Prostate gland (tissue), 2 donors: ENCODE data around the gene SLC15A2. TPM values are rescaled to one million over a fixed set of nuclear protein-coding genes. Genes with fewer than 3 reads are reported as not detected.
"Not testable (repeated sequence)": the region's sequence is repeated elsewhere in the genome, so short reads cannot be mapped to it uniquely, and the experiment has no call there.

Experiments
- DNase-seq: peaks from one replicate; pipeline ENCODE4 v3.0.0-alpha.2; 2019; ENCODE audit warnings: low spot score
- H3K27ac ChIP-seq, 2 donors: fragments of 200-600 bp; sonication (generic); 2 replicates each; pipeline ENCODE4 v1.5.1; 2017 to 2019
- H3K27me3 ChIP-seq: fragments of 200-600 bp; sonication (generic); replicated peaks from 2 replicates; pipeline ENCODE4 v1.5.1; 2019; ENCODE audit not compliant: insufficient read depth
- H3K36me3 ChIP-seq, 2 donors: fragments of 200-600 bp; sonication (generic); 1 replicate in 1 of 2; 2 replicates in 1 of 2; pipeline versions ENCODE4 v1.5.1 to v1.8.1; 2017 to 2019
- H3K4me1 ChIP-seq: fragments of 200-600 bp; sonication (generic); replicated peaks from 2 replicates; pipeline ENCODE4 v1.5.1; 2019
- H3K4me3 ChIP-seq, 2 donors: fragments of 200-600 bp; sonication (generic); 2 replicates each; pipeline ENCODE4 v1.5.1; 2017 to 2019
- H3K9me3 ChIP-seq: fragments of 200-600 bp; sonication (generic); 2 replicates; pipeline ENCODE4 v1.5.1; 2017
- CTCF ChIP-seq, 4 experiments: fragments of 200-600 bp in 2 of 4; fragments of 450-650 bp in 2 of 4; sonication (generic) in 2 of 4; IDR thresholded peaks; 1 replicate in 3 of 4; 2 replicates in 1 of 4; pipeline ENCODE4 v1.5.1; 2016 to 2019; ENCODE audit warnings: antibody characterized with exemption in 4 of 4, mild to moderate bottlenecking in 2 of 4, moderate library complexity in 2 of 4
- POLR2A ChIP-seq: fragments of 450-650 bp; IDR thresholded peaks from one replicate; pipeline ENCODE4 v1.6.1; 2016; ENCODE audit warnings: antibody characterized with exemption, mild to moderate bottlenecking
- POLR2AphosphoS5 ChIP-seq: sonication (generic); formaldehyde crosslinking; IDR thresholded peaks from one replicate; pipeline ENCODE4 v1.6.1; 2017; ENCODE audit warnings: antibody characterized with exemption
- WGBS: methylation state at CpG from one replicate; pipeline ENCODE4 v1.1.5; 2018; 5-methylcytosine and 5-hydroxymethylcytosine counted together
- intact Hi-C: fragments of 100-400 bp; cut with DNase I; formaldehyde crosslinking; loops from one replicate; pipeline ENCODE4 v1.14.2; 2022
- total RNA-seq, 2 donors: library from RNA; depleted of rRNA; stranded (reverse); fragments of >200 nt; gene quantifications; one replicate each; pipeline ENCODE4 v1.1.0, GENCODE V29; 2016

The SLC15A2 gene
- total RNA-seq, 2 donors from 2014 or later = 44.1 to 51.1 TPM

GRCh38 chr3:121918779-121919483 lies 24.7 kb downstream of the SLC15A2 start:
- no peak for DNase-seq
- Histone ChIP-seq H3K27ac (no peak overlapping the region), H3K27me3 (no peaks in the 10 kb centered on the region), H3K9me3 (no peaks in the 10 kb centered on the region), H3K36me3 (no peaks in the 10 kb centered on the region), H3K4me3 (no peak overlapping the region), H3K4me1 (no peaks in the 10 kb centered on the region)
- WGBS = 73% methylated on average over 19 of the region's 19 CpGs
- intact Hi-C loops = no loop called here
- TF ChIP-seq POLR2A (no peak), CTCF (IDR thresholded peaks at IDR 0.05) (no peak), POLR2AphosphoS5 (no peak)

- Histone ChIP-seq H3K4me1 (no peaks in the 10 kb centered on the region), H3K36me3 (no peaks in the 10 kb centered on the region), H3K27ac (no peak overlapping the region), H3K4me3 (no peak overlapping the region), H3K9me3 (no peaks in the 10 kb centered on the region), H3K27me3 (no peaks in the 10 kb centered on the region)
- TF ChIP-seq POLR2A (no peak), CTCF (IDR thresholded peaks at IDR 0.05) (no peak), POLR2AphosphoS5 (no peak)
- no peak for DNase-seq
- intact Hi-C loops = no loop called here
- 89% methylated on average over 3 of the region's 3 CpGs for whole genome bisulfite sequencing
Observed at GRCh38 chr3:121924734-121925133, 30.5 kb downstream of the SLC15A2 start.

- TF ChIP-seq POLR2AphosphoS5 (no peak), POLR2A (no peak), CTCF (IDR thresholded peaks at IDR 0.05) (no peak)
- Histone ChIP-seq H3K4me1 (no peaks in the 10 kb centered on the region), H3K27ac (no peak overlapping the region), H3K36me3 (no peaks in the 10 kb centered on the region), H3K9me3 (no peaks in the 10 kb centered on the region), H3K27me3 (no peaks in the 10 kb centered on the region), H3K4me3 (no peak overlapping the region)
- no peak for DNase-seq
- WGBS = 95% methylated on average over 1 of the region's 1 CpG
- intact Hi-C loops = no loop called here
Observed at GRCh38 chr3:121926380-121926779, 32.2 kb downstream of the SLC15A2 start.

GRCh38 chr3:121938141-121938855 lies 44.1 kb downstream of the SLC15A2 start:
- H3K27ac ChIP-seq, H3K27me3 ChIP-seq, DNase-seq, H3K4me1 ChIP-seq, H3K9me3 ChIP-seq, H3K4me3 ChIP-seq, H3K36me3 ChIP-seq, intact Hi-C loops: not testable (repeated sequence)
- 86% methylated on average over 27 of the region's 29 CpGs for WGBS

GRCh38 chr3:121941592-121941991 lies 47.4 kb downstream of the SLC15A2 start:
- Histone ChIP-seq H3K4me3 (no peak overlapping the region), H3K9me3 (no peaks in the 10 kb centered on the region), H3K36me3 (no peaks in the 10 kb centered on the region), H3K27me3 (no peaks in the 10 kb centered on the region), H3K4me1 (no peaks in the 10 kb centered on the region), H3K27ac (no peak overlapping the region)
- 61% methylated on average over 1 of the region's 1 CpG for WGBS
- no peak for TF ChIP-seq POLR2AphosphoS5
- TF ChIP-seq CTCF (IDR thresholded peaks at IDR 0.05) = no peak
- TF ChIP-seq POLR2A = no peak
- intact Hi-C loops = no loop called here
- DNase-seq = no peak
